Gastrocnemius medialis (tissue), 4 donors: ENCODE results near the gene ZNF490. TPM values are rescaled to one million over a fixed set of nuclear protein-coding genes. Genes with fewer than 3 reads are reported as not detected.

ENCODE experiments used
- ATAC-seq, 2 donors: fragments of 150-250 bp; one replicate each; pipeline ENCODE4 v1.9.1; 2016
- DNase-seq, 2 donors: peaks; one replicate each; pipeline ENCODE4 v3.0.0-alpha.2; 2019
- H3K27ac ChIP-seq, 4 donors: fragments of 200-600 bp; sonication (generic); 1 replicate in 1 of 4; 2 replicates in 3 of 4; pipeline ENCODE4 v1.5.1; 2016 to 2018; ENCODE audit warnings: mild to moderate bottlenecking in 2 of 4, moderate library complexity in 1 of 4
- H3K27me3 ChIP-seq, 3 donors: fragments of 200-600 bp; sonication (generic) in 2 of 3; 1 replicate in 1 of 3; 2 replicates in 2 of 3; pipeline versions ENCODE4 v1.5.1 to v1.6.0; 2016 to 2019; ENCODE audit warnings: mild to moderate bottlenecking in 1 of 3, moderate library complexity in 1 of 3
- H3K36me3 ChIP-seq, 2 donors: fragments of 200-600 bp; sonication (generic) in 1 of 2; one replicate each; pipeline ENCODE4 v1.5.1; 2017 to 2018
- H3K4me1 ChIP-seq, 2 donors: fragments of 200-600 bp; sonication (generic) in 1 of 2; one replicate each; pipeline ENCODE4 v1.5.1; 2016 to 2017; ENCODE audit warnings: mild to moderate bottlenecking in 2 of 2
- H3K4me3 ChIP-seq, 4 donors: fragments of 200-600 bp; sonication (generic) in 3 of 4; 1 replicate in 1 of 4; 2 replicates in 3 of 4; pipeline ENCODE4 v1.5.1; 2016 to 2019; ENCODE audit warnings: mild to moderate bottlenecking in 2 of 4
- H3K9me3 ChIP-seq, 3 donors: fragments of 200-600 bp; sonication (generic) in 2 of 3; 1 replicate in 1 of 3; 2 replicates in 2 of 3; pipeline ENCODE4 v1.5.1; 2016 to 2019
- POLR2A ChIP-seq, 2 donors: fragments of 450-650 bp; IDR thresholded peaks; one replicate each; pipeline ENCODE4 v1.6.1; 2017; ENCODE audit warnings: antibody characterized with exemption in 2 of 2, mild to moderate bottlenecking in 2 of 2, moderate library complexity in 2 of 2
- in situ Hi-C, 4 donors: fragments of 200-750 bp; cut with MboI; loops; one replicate each; pipeline versions ENCODE4 v1.15.0 to v1.8.0; 2017; ENCODE audit warnings: low sequenced_read_pairs in 4 of 4
- intact Hi-C: fragments of 100-400 bp; cut with DNase I; formaldehyde crosslinking; loops from one replicate; pipeline ENCODE4 v1.15.1; 2023; ENCODE audit warnings: low total_unique reads
- total RNA-seq, 4 donors: library from RNA; depleted of rRNA; stranded (reverse); fragments of >200 nt; gene quantifications; one replicate each; pipeline versions ENCODE4 v1.1.0 to v1.2.3, GENCODE V29; 2016
- TF ChIP-seq, protein P1 (sequence below), 5 experiments: fragments of 450-650 bp in 3 of 5; fragments of 200-600 bp in 2 of 5; sonication (generic) in 2 of 5; IDR thresholded peaks in 4 of 5; conservative IDR thresholded peaks in 1 of 5; 1 replicate in 4 of 5; 2 replicates in 1 of 5; pipeline ENCODE4 v1.5.1; 2016 to 2019; ENCODE audit warnings: antibody characterized with exemption in 5 of 5, mild to moderate bottlenecking in 3 of 5, moderate library complexity in 3 of 5

The ZNF490 gene
- total RNA-seq, 4 donors from 2014 or later: 2.5 to 4.9 (median 2.9) TPM

DNA sequence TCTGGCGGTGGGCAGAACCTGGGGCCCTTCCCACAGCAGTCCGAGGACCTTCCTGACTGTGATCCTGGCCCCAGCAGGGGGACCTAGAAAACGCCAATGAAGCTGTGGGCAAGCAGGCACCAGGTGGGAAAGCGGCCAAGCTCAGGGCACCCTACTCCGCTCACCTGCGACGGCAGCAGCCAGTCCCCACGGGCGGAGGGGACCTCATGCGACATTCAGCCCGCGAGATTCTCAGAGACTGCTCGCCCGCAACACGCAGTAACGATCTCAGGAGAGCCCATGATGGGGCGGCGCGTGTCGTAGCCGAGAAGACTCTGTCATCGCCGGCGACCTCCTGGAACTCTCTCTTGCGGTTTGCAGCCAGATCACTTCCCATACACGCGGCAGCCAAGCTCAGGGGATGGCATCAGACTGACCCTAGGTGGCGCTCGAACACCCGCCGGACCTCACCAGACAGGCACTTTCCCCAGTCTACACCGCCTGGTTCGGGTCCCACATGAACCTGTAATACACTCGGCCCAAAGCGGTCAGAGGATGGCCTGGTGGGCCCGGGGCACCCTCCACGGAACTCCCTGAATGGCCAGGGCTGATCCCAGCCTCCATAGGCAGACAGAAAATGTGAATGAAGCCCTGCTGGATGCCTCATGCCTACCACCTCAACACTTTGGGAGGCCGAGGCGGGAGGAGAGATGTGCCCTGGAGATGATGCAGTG is 29.4 kb upstream of the ZNF490 start:
- in situ Hi-C loops (no loop called here), intact Hi-C loops (no loop called here)
- no peaks in the 10 kb centered on the region for H3K9me3 ChIP-seq
- peak overlapping the region; percentile 14 to 32 (median 26) for H3K4me3 ChIP-seq
- H3K36me3 ChIP-seq: no peaks in the 10 kb centered on the region
- peaks cover 2 to 5% of the 10 kb centered on the region in 2 donors for H3K4me1 ChIP-seq
- no peaks in the 10 kb centered on the region for H3K27me3 ChIP-seq
- TF ChIP-seq, protein P1, sequence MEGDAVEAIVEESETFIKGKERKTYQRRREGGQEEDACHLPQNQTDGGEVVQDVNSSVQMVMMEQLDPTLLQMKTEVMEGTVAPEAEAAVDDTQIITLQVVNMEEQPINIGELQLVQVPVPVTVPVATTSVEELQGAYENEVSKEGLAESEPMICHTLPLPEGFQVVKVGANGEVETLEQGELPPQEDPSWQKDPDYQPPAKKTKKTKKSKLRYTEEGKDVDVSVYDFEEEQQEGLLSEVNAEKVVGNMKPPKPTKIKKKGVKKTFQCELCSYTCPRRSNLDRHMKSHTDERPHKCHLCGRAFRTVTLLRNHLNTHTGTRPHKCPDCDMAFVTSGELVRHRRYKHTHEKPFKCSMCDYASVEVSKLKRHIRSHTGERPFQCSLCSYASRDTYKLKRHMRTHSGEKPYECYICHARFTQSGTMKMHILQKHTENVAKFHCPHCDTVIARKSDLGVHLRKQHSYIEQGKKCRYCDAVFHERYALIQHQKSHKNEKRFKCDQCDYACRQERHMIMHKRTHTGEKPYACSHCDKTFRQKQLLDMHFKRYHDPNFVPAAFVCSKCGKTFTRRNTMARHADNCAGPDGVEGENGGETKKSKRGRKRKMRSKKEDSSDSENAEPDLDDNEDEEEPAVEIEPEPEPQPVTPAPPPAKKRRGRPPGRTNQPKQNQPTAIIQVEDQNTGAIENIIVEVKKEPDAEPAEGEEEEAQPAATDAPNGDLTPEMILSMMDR (IDR thresholded peaks at IDR 0.05 in 4 of 5, conservative IDR thresholded peaks at IDR 0.05 in 1 of 5): peak; percentile 27 to 74 (median 46)
- TF ChIP-seq POLR2A (IDR thresholded peaks at IDR 0.05): no peak
- peak in 1 of 2 donors; percentile 76 for ATAC-seq
- no peak overlapping the region for H3K27ac ChIP-seq
- peak; percentile 32 to 63 for DNase-seq

DNA sequence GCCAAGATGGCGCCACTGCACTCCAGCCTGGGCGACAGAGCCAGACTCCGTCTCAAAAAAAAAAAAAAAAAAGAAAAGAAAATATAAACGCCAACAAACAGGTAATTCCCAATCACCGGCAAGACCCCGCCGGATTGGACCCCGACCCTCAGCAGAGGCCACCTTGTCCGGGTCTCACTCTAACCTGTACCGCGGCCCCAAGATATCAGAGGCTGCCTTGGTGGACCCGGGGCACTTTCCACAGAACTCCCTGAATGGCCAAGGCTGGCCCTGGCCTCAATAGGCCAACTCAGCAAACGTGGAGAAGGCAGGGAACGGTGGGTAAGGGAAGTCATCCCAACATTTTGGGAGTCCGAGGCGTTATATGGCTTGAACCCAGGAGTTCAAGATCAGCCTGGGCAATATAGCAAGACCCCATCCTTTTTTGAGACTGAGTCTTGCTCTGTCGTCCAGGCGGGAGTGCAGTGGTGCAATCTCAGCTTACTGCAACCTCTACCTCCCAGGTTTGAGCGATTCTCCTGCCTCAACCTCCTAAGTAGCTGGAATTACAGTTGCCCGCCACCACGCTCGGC is 28.1 kb upstream of the ZNF490 start:
- H3K27me3 ChIP-seq: no peaks in the 10 kb centered on the region
- H3K4me3 ChIP-seq: no peak overlapping the region
- no peak for ATAC-seq
- H3K27ac ChIP-seq: no peak overlapping the region
- no peak for TF ChIP-seq POLR2A (IDR thresholded peaks at IDR 0.05)
- in situ Hi-C loops (no loop called here), intact Hi-C loops (no loop called here)
- peaks cover 2 to 5% of the 10 kb centered on the region in 2 donors for H3K4me1 ChIP-seq
- H3K9me3 ChIP-seq: no peaks in the 10 kb centered on the region
- no peaks in the 10 kb centered on the region for H3K36me3 ChIP-seq
- no peak for DNase-seq

DNA sequence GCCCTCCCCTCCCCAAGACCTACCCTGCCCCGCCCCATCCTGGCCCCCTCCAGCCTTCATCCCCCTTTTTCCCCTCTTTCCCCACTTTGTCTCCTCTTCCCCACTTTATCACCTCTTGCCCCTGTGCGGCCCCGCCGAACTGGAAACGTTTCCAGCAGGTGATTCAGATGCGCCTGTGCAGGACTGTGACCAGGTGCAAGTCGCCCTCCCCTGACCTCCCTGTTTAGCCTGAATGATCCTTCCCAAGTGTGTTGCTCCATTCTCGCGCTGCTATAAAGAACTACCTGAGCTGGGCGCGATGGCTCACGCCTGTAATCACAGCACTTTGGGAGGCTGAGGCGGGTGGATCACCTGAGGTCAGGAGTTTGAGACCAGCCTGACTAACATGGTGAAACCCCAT is 26.0 kb upstream of the ZNF490 start:
- no peak for ATAC-seq
- TF ChIP-seq POLR2A (IDR thresholded peaks at IDR 0.05): no peak
- TF ChIP-seq, protein P1 (IDR thresholded peaks at IDR 0.05 in 4 of 5, conservative IDR thresholded peaks at IDR 0.05 in 1 of 5): no peak
- H3K9me3 ChIP-seq: no peaks in the 10 kb centered on the region
- H3K4me3 ChIP-seq: no peak overlapping the region
- in situ Hi-C loops (no loop called here), intact Hi-C loops (no loop called here)
- no peak for DNase-seq
- no peaks in the 10 kb centered on the region for H3K27me3 ChIP-seq
- H3K4me1 ChIP-seq: peaks cover 2 to 5% of the 10 kb centered on the region in 2 donors
- H3K36me3 ChIP-seq: peaks cover 0 to 4% of the 10 kb centered on the region in 2 donors
- no peak overlapping the region for H3K27ac ChIP-seq

DNA sequence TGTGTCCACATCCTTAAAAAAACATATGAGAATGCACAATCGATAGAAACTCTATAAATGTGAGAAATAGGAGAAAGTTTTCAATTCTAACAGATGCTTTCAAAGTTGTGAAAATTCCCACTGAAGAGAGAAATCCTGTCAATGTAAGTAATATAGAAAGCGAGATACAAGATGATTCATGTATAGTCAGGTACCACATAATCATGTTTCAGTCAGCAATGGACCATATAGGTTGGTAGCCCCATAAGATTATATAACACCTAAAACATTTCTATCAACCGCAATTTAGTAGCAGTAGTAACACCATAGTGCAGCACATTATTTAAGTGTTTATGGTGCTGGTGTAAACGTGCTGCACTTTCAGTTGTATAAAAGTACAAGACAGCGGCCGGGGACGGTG is 18.6 kb upstream of the ZNF490 start:
- DNase-seq (no peak), ATAC-seq (no peak)
- H3K4me3 ChIP-seq: no peak overlapping the region
- in situ Hi-C loops (no loop called here), intact Hi-C loops (no loop called here)
- H3K27ac ChIP-seq: no peak overlapping the region
- peaks cover 31 to 66% of the 10 kb centered on the region in 2 donors for H3K36me3 ChIP-seq
- no peaks in the 10 kb centered on the region for H3K27me3 ChIP-seq
- H3K9me3 ChIP-seq: peaks cover 0 to 28% (median 0%) of the 10 kb centered on the region in 3 donors
- no peak for TF ChIP-seq POLR2A (IDR thresholded peaks at IDR 0.05)
- TF ChIP-seq, protein P1 (IDR thresholded peaks at IDR 0.05 in 4 of 5, conservative IDR thresholded peaks at IDR 0.05 in 1 of 5): no peak
- H3K4me1 ChIP-seq: no peaks in the 10 kb centered on the region
